Measurements from ENCODE around the gene MAP3K12.
A peak's percentile ranks its signal among the peaks of the same experiment; 100 is the strongest.
"Not testable (repeated sequence)": the region's sequence is repeated elsewhere in the genome, so short reads cannot be mapped to it uniquely, and the experiment has no call there.

Gene MAP3K12

DNA sequence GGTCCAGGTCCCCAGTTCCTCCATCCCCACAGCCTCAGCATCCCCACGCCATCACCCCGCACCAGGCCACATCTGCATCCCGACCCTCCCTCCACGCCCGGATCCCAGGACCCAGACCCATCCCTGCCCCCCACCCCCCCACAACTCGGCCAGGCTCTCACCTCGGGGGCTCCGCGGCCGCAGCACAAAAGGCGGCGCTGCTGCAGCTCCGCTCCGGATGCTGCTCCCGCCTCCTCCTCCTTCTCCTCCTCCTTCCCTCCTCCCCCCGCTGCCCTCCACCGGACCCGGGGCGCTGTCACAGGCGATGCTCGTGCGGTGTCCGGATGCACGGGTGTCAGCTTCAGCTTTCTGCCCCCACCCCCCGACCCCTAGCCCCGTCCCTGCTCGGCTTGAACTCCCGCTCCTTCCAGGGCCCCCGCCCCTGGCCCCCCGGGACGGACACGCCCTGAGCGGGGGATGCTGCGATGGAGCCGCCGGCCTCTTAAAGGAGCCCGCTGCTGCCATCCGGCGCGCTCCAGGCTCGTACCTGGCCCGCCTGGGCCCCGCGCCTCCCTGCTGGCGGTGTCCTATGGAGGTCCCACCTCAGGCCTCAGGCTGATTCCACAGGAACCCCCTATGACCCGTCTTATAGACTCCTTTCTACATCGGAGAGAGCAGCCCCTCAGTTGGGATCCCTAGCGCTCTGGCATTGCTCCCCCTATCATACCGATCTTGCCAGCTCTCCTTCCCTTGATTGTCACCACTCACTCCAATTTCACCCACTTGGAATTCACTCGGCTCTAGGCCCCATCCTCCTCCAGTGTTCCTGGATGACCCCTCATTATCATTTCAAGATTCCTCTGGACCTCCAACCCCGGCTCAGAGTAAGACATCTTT, at the start of gene MAP3K12:
TSS of gene MAP3K12 (minus strand) at position 193 of the 876 bp plus-strand sequence. CDS start 12,067 bp downstream, outside the sequence.
- peak within 1 kb of the TSS; percentile 83 for H3K4me3 ChIP-seq (ENCODE audit: low read depth, low read length)
- TF ChIP-seq, protein P1, sequence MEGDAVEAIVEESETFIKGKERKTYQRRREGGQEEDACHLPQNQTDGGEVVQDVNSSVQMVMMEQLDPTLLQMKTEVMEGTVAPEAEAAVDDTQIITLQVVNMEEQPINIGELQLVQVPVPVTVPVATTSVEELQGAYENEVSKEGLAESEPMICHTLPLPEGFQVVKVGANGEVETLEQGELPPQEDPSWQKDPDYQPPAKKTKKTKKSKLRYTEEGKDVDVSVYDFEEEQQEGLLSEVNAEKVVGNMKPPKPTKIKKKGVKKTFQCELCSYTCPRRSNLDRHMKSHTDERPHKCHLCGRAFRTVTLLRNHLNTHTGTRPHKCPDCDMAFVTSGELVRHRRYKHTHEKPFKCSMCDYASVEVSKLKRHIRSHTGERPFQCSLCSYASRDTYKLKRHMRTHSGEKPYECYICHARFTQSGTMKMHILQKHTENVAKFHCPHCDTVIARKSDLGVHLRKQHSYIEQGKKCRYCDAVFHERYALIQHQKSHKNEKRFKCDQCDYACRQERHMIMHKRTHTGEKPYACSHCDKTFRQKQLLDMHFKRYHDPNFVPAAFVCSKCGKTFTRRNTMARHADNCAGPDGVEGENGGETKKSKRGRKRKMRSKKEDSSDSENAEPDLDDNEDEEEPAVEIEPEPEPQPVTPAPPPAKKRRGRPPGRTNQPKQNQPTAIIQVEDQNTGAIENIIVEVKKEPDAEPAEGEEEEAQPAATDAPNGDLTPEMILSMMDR (IDR thresholded peaks at IDR 0.05; ENCODE audit: low read depth, low read length, missing control alignments): peak; percentile 14
- no peak for DNase-seq (ENCODE audit: low read depth)

DNA sequence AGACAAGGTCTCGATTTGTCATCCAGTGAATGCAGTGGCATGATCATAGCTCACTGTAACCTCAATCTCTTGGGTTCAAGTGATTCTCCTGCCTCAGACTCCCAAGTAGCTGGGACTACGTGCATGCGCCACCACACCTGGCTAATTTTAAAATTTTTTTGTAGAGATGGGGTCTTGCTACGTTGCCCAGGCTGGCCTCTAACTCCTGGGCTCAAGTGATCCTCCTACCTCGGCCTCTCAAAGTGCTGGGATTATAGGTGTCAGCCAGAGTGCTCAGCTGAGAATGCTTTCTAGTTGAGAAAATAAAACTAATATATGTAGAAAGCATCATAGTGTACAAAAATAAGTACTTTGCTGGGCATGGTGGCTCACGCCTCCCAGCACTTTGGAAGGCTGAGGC, 49.1 kb upstream of the MAP3K12 start:
- not testable (repeated sequence) for H3K4me3 ChIP-seq (ENCODE audit: low read depth, low read length); DNase-seq (ENCODE audit: low read depth)

DNA sequence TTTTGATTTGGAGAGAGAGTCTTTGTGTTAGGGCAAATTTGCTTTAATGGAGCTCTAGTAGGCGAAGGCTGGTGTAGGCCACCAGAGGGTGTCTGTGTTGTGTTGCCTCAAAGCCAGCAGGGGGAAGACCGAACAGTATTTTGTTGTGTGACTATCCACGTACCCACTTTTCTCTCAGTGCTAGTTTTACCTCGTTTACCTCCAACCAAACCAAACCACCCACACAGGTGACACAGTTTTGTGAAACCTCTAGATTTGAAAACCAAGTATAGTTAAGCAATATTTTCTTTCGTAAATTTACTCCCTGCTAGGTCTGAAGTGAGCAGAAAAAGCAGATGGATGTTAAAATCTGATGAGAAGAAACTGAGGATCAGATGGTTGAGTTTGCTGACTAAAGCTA, 44.3 kb upstream of the MAP3K12 start:
- H3K4me3 ChIP-seq (ENCODE audit: low read depth, low read length): no peak overlapping the region
- TF ChIP-seq, protein P1 (IDR thresholded peaks at IDR 0.05; ENCODE audit: low read depth, low read length, missing control alignments): peak; percentile 92
- peak; percentile 50 for DNase-seq (ENCODE audit: low read depth)

DNA sequence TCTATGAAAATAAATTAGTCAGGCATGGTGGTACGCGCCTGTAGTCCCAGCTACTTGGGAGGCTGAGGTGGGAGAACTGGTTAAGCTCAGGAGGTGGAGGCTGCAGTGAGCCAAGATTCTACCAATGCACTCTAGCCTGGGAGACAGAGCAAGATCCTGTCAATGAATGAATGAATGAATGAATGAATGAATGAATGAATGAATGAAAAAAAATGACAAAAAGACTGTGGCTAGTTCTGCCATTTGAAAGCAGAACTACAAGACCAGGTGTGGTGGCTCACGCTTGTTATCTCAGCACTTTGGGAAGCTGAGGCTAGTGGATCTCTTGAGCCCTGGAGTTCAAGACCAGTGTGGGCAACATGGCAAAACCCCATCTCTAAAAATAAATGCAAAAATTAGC, 40.3 kb upstream of the MAP3K12 start:
- TF ChIP-seq, protein P1 (IDR thresholded peaks at IDR 0.05; ENCODE audit: low read depth, low read length, missing control alignments): no peak
- no peak for DNase-seq (ENCODE audit: low read depth)
- no peak overlapping the region for H3K4me3 ChIP-seq (ENCODE audit: low read depth, low read length)

DNA sequence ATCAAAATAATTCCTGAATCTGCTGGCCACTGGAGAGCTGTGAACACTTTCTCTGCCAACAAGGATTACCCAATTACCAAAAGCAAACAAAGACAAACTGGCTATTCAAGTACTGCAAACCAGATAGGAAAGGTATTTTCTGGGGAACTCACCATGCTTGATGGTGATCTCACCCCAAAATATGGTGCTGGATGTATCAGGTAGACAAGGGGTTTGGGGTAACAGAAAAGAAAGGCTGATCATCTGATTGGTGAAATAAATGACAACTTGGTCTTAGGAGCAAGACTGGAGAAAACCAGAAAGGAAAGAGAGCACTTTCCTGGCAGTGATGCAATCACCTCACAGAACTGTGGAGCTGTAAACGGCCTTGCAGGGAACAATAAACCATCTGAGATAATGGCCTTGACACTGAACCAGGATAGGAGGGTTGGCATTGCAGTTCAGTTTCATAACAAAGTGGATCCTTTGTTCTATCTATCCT, 39.0 kb upstream of the MAP3K12 start:
- no peak for DNase-seq (ENCODE audit: low read depth)
- TF ChIP-seq, protein P1 (IDR thresholded peaks at IDR 0.05; ENCODE audit: low read depth, low read length, missing control alignments): no peak
- no peak overlapping the region for H3K4me3 ChIP-seq (ENCODE audit: low read depth, low read length)

DNA sequence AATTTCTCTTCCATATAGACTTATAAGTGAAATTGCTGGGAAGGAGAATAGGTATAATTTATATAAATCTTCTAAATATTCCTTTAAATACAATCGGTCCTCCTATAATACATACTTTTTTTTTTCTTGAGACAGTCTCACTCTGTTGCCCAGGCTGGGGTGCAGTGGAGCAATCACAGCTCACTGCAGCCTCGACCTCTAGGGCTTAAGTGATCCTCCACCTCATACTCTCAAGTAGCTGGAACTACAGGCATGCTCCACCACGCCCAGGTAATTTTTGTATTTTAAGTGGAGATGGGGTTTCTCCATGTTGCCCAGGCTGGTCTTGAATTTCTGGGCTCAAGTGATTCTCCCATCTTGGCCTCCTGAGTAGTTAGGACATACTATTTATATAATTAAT, 37.7 kb upstream of the MAP3K12 start:
- TF ChIP-seq, protein P1 (IDR thresholded peaks at IDR 0.05; ENCODE audit: low read depth, low read length, missing control alignments): no peak
- H3K4me3 ChIP-seq (ENCODE audit: low read depth, low read length): no peak overlapping the region
- DNase-seq (ENCODE audit: low read depth): no peak

- TF ChIP-seq, protein P1 (IDR thresholded peaks at IDR 0.05; ENCODE audit: low read depth, low read length, missing control alignments): no peak
- no peak for DNase-seq (ENCODE audit: low read depth)
- no peak overlapping the region for H3K4me3 ChIP-seq (ENCODE audit: low read depth, low read length)
Measured at GRCh38 chr12:53533471-53533870, 34.2 kb upstream of the MAP3K12 start.

Data from GM12864 (cell line).